IMR-90 (cell line): ENCODE measurements around the gene CFDP1. TPM values are rescaled to one million over a fixed set of nuclear protein-coding genes. Genes with fewer than 3 reads are reported as not detected.

ENCODE experiments used
- ATAC-seq: fragments of 200-7000 bp; cut with Tn5 transposase; 2 replicates; pipeline ENCODE4 v1.9.1; 2020; ENCODE audit warnings: low read depth, mild to moderate bottlenecking, moderate library complexity
- BruUV-seq: library from RNA; stranded (reverse); fragments of 400-500 nt; replicated peaks from 2 replicates; lab custom pipeline; 2021; lab: Mats Ljungman, UMichigan
- CTCF ChIA-PET: fragments of 300-600 bp; formaldehyde crosslinking; extraction: SDS; loops from one replicate; lab custom pipeline; 2021; ENCODE audit warnings: antibody characterized with exemption; lab: Yijun Ruan, JAX
- POLR2A ChIA-PET: fragments of 300-600 bp; sonication (Branson Sonifier 250); formaldehyde crosslinking; loops from one replicate; lab custom pipeline; 2022; ENCODE audit warnings: antibody characterized with exemption; ENCODE audit not compliant: unreplicated experiment; lab: Charles Lee
- DNase-seq: peaks from one replicate; pipeline ENCODE4 v3.0.0; 2013
- H2AFZ ChIP-seq: replicated peaks from 2 replicates; pipeline ENCODE3; 2013; ENCODE audit warnings: low read length, mild to moderate bottlenecking; ENCODE audit not compliant: poor library complexity
- H2AK5ac ChIP-seq: 2 replicates; pipeline ENCODE4 v1.6.1; 2013; ENCODE audit warnings: low read depth, low read length, inconsistent platforms
- H2AK9ac ChIP-seq: replicated peaks from 2 replicates; pipeline ENCODE3; 2013; ENCODE audit warnings: mild to moderate bottlenecking, low read depth, low read length, moderate library complexity; ENCODE audit not compliant: poor library complexity
- H2BK120ac ChIP-seq: 2 replicates; pipeline ENCODE4 v1.6.1; 2013; ENCODE audit warnings: low read depth, low read length, inconsistent platforms
- H2BK15ac ChIP-seq: 3 replicates; pipeline ENCODE4 v1.6.1; 2013; ENCODE audit warnings: low read depth, low read length, inconsistent platforms
- H2BK20ac ChIP-seq: 2 replicates; pipeline ENCODE4 v1.6.1; 2013; ENCODE audit warnings: low read depth, mild to moderate bottlenecking, inconsistent platforms, low read length, moderate library complexity
- H2BK5ac ChIP-seq: 2 replicates; pipeline ENCODE4 v1.6.1; 2013; ENCODE audit warnings: mild to moderate bottlenecking, low read depth, low read length, inconsistent platforms; ENCODE audit not compliant: poor library complexity, severe bottlenecking
- H3K14ac ChIP-seq: replicated peaks from 2 replicates; pipeline ENCODE4 v1.6.1; 2013; ENCODE audit warnings: low read depth, low read length, inconsistent platforms
- H3K18ac ChIP-seq: 2 replicates; pipeline ENCODE4 v1.6.1; 2013; ENCODE audit warnings: low read depth, low read length, control low read depth
- H3K23ac ChIP-seq: 2 replicates; pipeline ENCODE4 v1.6.1; 2013; ENCODE audit warnings: low read depth, low read length, inconsistent platforms
- H3K27ac ChIP-seq: 2 replicates; pipeline ENCODE4 v1.5.1; 2013; ENCODE audit warnings: mild to moderate bottlenecking, control low read depth, low read length; ENCODE audit not compliant: insufficient read depth
- H3K27me3 ChIP-seq: 2 replicates; pipeline ENCODE4 v1.6.1; 2013; ENCODE audit warnings: low read length; ENCODE audit not compliant: control insufficient read depth, insufficient read depth
- H3K36me3 ChIP-seq: 2 replicates; pipeline ENCODE4 v1.6.1; 2013; ENCODE audit warnings: low read length, mixed read lengths; ENCODE audit not compliant: control insufficient read depth, insufficient read depth
- H3K4ac ChIP-seq: 2 replicates; pipeline ENCODE4 v1.6.1; 2013; ENCODE audit warnings: low read depth, low read length, inconsistent platforms
- H3K4me1 ChIP-seq: 2 replicates; pipeline ENCODE4 v1.6.1; 2013; ENCODE audit warnings: low read length, mixed read lengths; ENCODE audit not compliant: control insufficient read depth, insufficient read depth
- H3K4me2 ChIP-seq: 2 replicates; pipeline ENCODE4 v1.6.1; 2013; ENCODE audit warnings: low read depth, mild to moderate bottlenecking, control low read depth, low read length, moderate library complexity
- H3K4me3 ChIP-seq: 2 replicates; pipeline ENCODE4 v1.5.1; 2013; ENCODE audit warnings: low read depth, mild to moderate bottlenecking, control low read depth, low read length, moderate library complexity; ENCODE audit not compliant: insufficient read depth
- H3K56ac ChIP-seq: 2 replicates; pipeline ENCODE4 v1.6.1; 2013; ENCODE audit warnings: low read length, inconsistent platforms; ENCODE audit not compliant: insufficient read depth; ENCODE audit errors: extremely low read depth
- H3K79me1 ChIP-seq, 2 experiments: 2 replicates each; pipeline ENCODE4 v1.6.1; 2013; ENCODE audit warnings: low read length in 2 of 2, inconsistent platforms in 1 of 2, low read depth in 1 of 2
- H3K9ac ChIP-seq: 2 replicates; pipeline ENCODE4 v1.6.1; 2013; ENCODE audit warnings: low read depth, low read length, control low read depth
- H3K9me1 ChIP-seq: 2 replicates; pipeline ENCODE4 v1.6.1; 2013; ENCODE audit warnings: low read length, inconsistent platforms; ENCODE audit not compliant: insufficient read depth
- H3K9me3 ChIP-seq: 2 replicates; pipeline ENCODE4 v1.6.1; 2013; ENCODE audit warnings: low read length; ENCODE audit not compliant: control insufficient read depth, insufficient read depth
- H4K20me1 ChIP-seq: 2 replicates; pipeline ENCODE4 v1.6.1; 2013; ENCODE audit warnings: low read length, inconsistent platforms; ENCODE audit not compliant: insufficient read depth
- H4K5ac ChIP-seq: 2 replicates; pipeline ENCODE4 v1.6.1; 2013; ENCODE audit warnings: mild to moderate bottlenecking, low read depth, low read length, control low read depth
- H4K8ac ChIP-seq, 2 experiments: 2 replicates each; pipeline ENCODE4 v1.6.1; 2013; ENCODE audit warnings: low read depth in 2 of 2, low read length in 2 of 2, control low read depth in 1 of 2, inconsistent platforms in 1 of 2
- H4K91ac ChIP-seq: 2 replicates; pipeline ENCODE4 v1.6.1; 2013; ENCODE audit warnings: low read depth, low read length, inconsistent platforms; ENCODE audit not compliant: insufficient read depth
- BHLHE40 ChIP-seq: fragments of 150-350 bp; IDR thresholded peaks from 2 replicates; pipeline ENCODE4 v1.6.1; 2016; ENCODE audit warnings: mild to moderate bottlenecking, low read depth, low read length
- CEBPB ChIP-seq: IDR thresholded peaks from 2 replicates; pipeline ENCODE4 v1.6.1; 2012; ENCODE audit warnings: low read depth, low read length, improper control_type of control experiment
- ELK1 ChIP-seq: fragments of 150-350 bp; IDR thresholded peaks from 2 replicates; pipeline ENCODE4 v1.6.1; 2016; ENCODE audit warnings: low read depth, mild to moderate bottlenecking, low read length, moderate library complexity, borderline replicate concordance
- FOS ChIP-seq: fragments of 150-350 bp; IDR thresholded peaks from 2 replicates; pipeline ENCODE4 v1.6.1; 2016; ENCODE audit warnings: low read depth, low read length
- MAFK ChIP-seq: IDR thresholded peaks from 2 replicates; pipeline ENCODE4 v1.6.1; 2012; ENCODE audit warnings: low read depth, low read length, improper control_type of control experiment
- MAZ ChIP-seq: IDR thresholded peaks from 2 replicates; pipeline ENCODE4 v1.6.1; 2012; ENCODE audit warnings: low read depth, mild to moderate bottlenecking, low read length, improper control_type of control experiment, moderate library complexity, borderline replicate concordance
- MXI1 ChIP-seq: IDR thresholded peaks from 2 replicates; pipeline ENCODE4 v1.6.1; 2012; ENCODE audit warnings: low read depth, mild to moderate bottlenecking, low read length, moderate library complexity, borderline replicate concordance
- NFE2L2 ChIP-seq: fragments of 150-350 bp; IDR thresholded peaks from 2 replicates; pipeline ENCODE4 v1.6.1; 2016; ENCODE audit warnings: low read depth, mild to moderate bottlenecking, low read length
- POLR2A ChIP-seq: IDR thresholded peaks from 2 replicates; pipeline ENCODE4 v1.6.1; 2012; ENCODE audit warnings: mild to moderate bottlenecking, low read depth, low read length
- RAD21 ChIP-seq: IDR thresholded peaks from 2 replicates; pipeline ENCODE4 v1.6.1; 2012; ENCODE audit warnings: low read length, improper control_type of control experiment
- RCOR1 ChIP-seq: IDR thresholded peaks from 2 replicates; pipeline ENCODE4 v1.6.1; 2012; ENCODE audit warnings: mild to moderate bottlenecking, low read length, improper control_type of control experiment; ENCODE audit not compliant: insufficient replicate concordance
- RFX5 ChIP-seq: IDR thresholded peaks from 2 replicates; pipeline ENCODE4 v1.8.0; 2012; ENCODE audit warnings: low read depth, mild to moderate bottlenecking, low read length, moderate library complexity
- WGBS, 2 experiments: methylation state at CpG; one replicate each; pipeline versions ENCODE4 v1.1.5 to v1.1.7; 2013; ENCODE audit warnings: missing lambda C conversion rate in 2 of 2; ENCODE audit not compliant: insufficient read length in 1 of 2; ENCODE audit errors: extremely low coverage in 2 of 2; 5-methylcytosine and 5-hydroxymethylcytosine counted together
- dilution Hi-C: fragments of 300-500 bp; cut with HindIII; formaldehyde crosslinking; loops from one replicate; pipeline ENCODE4 v1.14.3; 2018; ENCODE audit warnings: low sequenced_read_pairs; ENCODE audit not compliant: unreplicated experiment
- in situ Hi-C: fragments of 300-500 bp; cut with MboI; formaldehyde crosslinking; loops from 3 replicates; pipeline ENCODE4 v1.14.3; 2019; ENCODE audit warnings: low sequenced_read_pairs, inconsistent platforms, mixed read lengths
- intact Hi-C: fragments of 100-400 bp; cut with micrococcal nuclease; formaldehyde crosslinking; loops from 2 replicates; pipeline ENCODE4 v1.10.0; 2022
- polyA plus RNA-seq, 3 experiments: library from polyadenylated mRNA; depleted of rRNA; stranded (reverse); fragments of >200 nt; gene quantifications; 2 replicates each; pipeline ENCODE4 v1.2.3, GENCODE V29; 2012; ENCODE audit warnings: low replicate concordance in 1 of 3
- total RNA-seq: library from RNA; depleted of rRNA; stranded (reverse); fragments of >200 nt; gene quantifications from 2 replicates; pipeline ENCODE4 v1.2.3, GENCODE V29; 2012
- TF ChIP-seq, protein P1 (sequence below): fragments of 150-350 bp; IDR thresholded peaks from 2 replicates; pipeline ENCODE4 v1.6.1; 2017; ENCODE audit warnings: mild to moderate bottlenecking, antibody characterized with exemption, low read length, low read depth
- TF ChIP-seq, protein P2 (sequence below): conservative IDR thresholded peaks from 2 replicates; pipeline ENCODE4 v1.5.1; 2012; ENCODE audit warnings: mild to moderate bottlenecking, low read depth, low read length, improper control_type of control experiment

Gene CFDP1
- total and polyA plus RNA-seq, 2 of the 4 experiments (the other 2 are of a cell fraction): 15.6 to 38.7 TPM

- Histone ChIP-seq H2AFZ (no peak overlapping the region), H3K4ac (no peak overlapping the region), H3K4me1 (peaks cover 19% of the 10 kb centered on the region), H3K4me3 (no peak overlapping the region), H4K20me1 (peaks cover 4% of the 10 kb centered on the region; the same call in 1 of the 2 replicates), H3K14ac (no peak overlapping the region; the same call in 1 of the 2 replicates), H2BK5ac (no peak overlapping the region), H2BK120ac (no peak overlapping the region), H3K23ac (no peak overlapping the region), H2BK20ac (no peak overlapping the region), H3K27me3 (no peaks in the 10 kb centered on the region), H3K9me1 (peaks cover 10% of the 10 kb centered on the region), H4K91ac (no peak overlapping the region), H3K9me3 (no peaks in the 10 kb centered on the region), H3K18ac (no peak overlapping the region), H2BK15ac (no peak overlapping the region), H2AK9ac (no peak overlapping the region), H3K36me3 (peaks cover 1% of the 10 kb centered on the region), H4K5ac (no peak overlapping the region), H3K4me2 (no peak overlapping the region), H3K9ac (no peak overlapping the region), H4K8ac (no peak overlapping the region), H3K56ac (no peak overlapping the region), H3K79me1 (peaks cover 9 to 38% of the 10 kb centered on the region in 2 experiments; a peak in 3 of 4 replicates), H2AK5ac (no peak overlapping the region), H3K27ac (no peak overlapping the region)
- in situ Hi-C loops (loop anchor here (5.0 kb wide), 1 partner anchor 63 kb away; no protein-coding TSS in a partner anchor), intact Hi-C loops (no loop called here), dilution Hi-C loops (no loop called here)
- CTCF ChIA-PET: interaction anchor here (0.6 kb wide), 1 partner anchor 75 kb away, joined by 3 read pairs; no protein-coding TSS in a partner anchor
- WGBS, 2 experiments: 90% methylated on average over 3 of the region's 8 CpGs; no CpG with 5 or more reads in 1 of the 2 experiments
- POLR2A ChIA-PET: no interaction called here
- DNase-seq: no peak
- no peak for ATAC-seq
- no TSS peak for BruUV-seq
- TF ChIP-seq MXI1: no peak
- TF ChIP-seq ELK1: no peak
- TF ChIP-seq MAFK: no peak
- TF ChIP-seq, protein P1, sequence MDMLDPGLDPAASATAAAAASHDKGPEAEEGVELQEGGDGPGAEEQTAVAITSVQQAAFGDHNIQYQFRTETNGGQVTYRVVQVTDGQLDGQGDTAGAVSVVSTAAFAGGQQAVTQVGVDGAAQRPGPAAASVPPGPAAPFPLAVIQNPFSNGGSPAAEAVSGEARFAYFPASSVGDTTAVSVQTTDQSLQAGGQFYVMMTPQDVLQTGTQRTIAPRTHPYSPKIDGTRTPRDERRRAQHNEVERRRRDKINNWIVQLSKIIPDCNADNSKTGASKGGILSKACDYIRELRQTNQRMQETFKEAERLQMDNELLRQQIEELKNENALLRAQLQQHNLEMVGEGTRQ: no peak
- no peak for TF ChIP-seq NFE2L2
- TF ChIP-seq RCOR1: no peak
- no peak for TF ChIP-seq RFX5
- TF ChIP-seq MAZ: no peak
- TF ChIP-seq RAD21: no peak
- no peak for TF ChIP-seq CEBPB
- TF ChIP-seq FOS: no peak
- TF ChIP-seq BHLHE40: no peak
- TF ChIP-seq, protein P2, sequence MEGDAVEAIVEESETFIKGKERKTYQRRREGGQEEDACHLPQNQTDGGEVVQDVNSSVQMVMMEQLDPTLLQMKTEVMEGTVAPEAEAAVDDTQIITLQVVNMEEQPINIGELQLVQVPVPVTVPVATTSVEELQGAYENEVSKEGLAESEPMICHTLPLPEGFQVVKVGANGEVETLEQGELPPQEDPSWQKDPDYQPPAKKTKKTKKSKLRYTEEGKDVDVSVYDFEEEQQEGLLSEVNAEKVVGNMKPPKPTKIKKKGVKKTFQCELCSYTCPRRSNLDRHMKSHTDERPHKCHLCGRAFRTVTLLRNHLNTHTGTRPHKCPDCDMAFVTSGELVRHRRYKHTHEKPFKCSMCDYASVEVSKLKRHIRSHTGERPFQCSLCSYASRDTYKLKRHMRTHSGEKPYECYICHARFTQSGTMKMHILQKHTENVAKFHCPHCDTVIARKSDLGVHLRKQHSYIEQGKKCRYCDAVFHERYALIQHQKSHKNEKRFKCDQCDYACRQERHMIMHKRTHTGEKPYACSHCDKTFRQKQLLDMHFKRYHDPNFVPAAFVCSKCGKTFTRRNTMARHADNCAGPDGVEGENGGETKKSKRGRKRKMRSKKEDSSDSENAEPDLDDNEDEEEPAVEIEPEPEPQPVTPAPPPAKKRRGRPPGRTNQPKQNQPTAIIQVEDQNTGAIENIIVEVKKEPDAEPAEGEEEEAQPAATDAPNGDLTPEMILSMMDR: no peak
- TF ChIP-seq POLR2A: no peak
These were observed 124.1 kb downstream of the CFDP1 start for GRCh38 chr16:75309156-75309555.
